ENCODE measurements around the gene SPPL2C.

- TF ChIP-seq CTCF (IDR thresholded peaks at IDR 0.05) (no peak), POLR2A (IDR thresholded peaks at IDR 0.05) (no peak)
These were observed 22.5 kb downstream of the SPPL2C start for GRCh38 chr17:45867171-45867570.

Measured in breast epithelium (tissue), 3 donors.